ENCODE data around the gene LCA5L.
"Not testable (repeated sequence)": the region's sequence is repeated elsewhere in the genome, so short reads cannot be mapped to it uniquely, and the experiment has no call there.

The LCA5L gene

GRCh38 chr21:39373634-39374033, 71.9 kb downstream of the LCA5L start:
- no peaks in the 10 kb centered on the region for H3K4me1 ChIP-seq (ENCODE audit: control insufficient read depth, insufficient read depth, low read length, unreplicated experiment)
- H2AFZ ChIP-seq (ENCODE audit: low read length, unreplicated experiment), result peak overlapping the region; percentile 83
- H3K27me3 ChIP-seq (ENCODE audit: insufficient read depth, low read length), result no peaks in the 10 kb centered on the region
- peak overlapping the region; percentile 21; the same call in 1 of the 2 replicates for H3K4me3 ChIP-seq (ENCODE audit: low read depth, low read length)
- no peak overlapping the region for H3K27ac ChIP-seq (ENCODE audit: low read depth, low read length)
- no peaks in the 10 kb centered on the region for H3K79me2 ChIP-seq (ENCODE audit: control insufficient read depth, insufficient read depth, low read length, unreplicated experiment)
- H3K36me3 ChIP-seq (ENCODE audit: insufficient read depth, low read length), result no peaks in the 10 kb centered on the region

GRCh38 chr21:39369896-39370288, 75.7 kb downstream of the LCA5L start:
- H3K27ac ChIP-seq (ENCODE audit: low read depth, low read length); H3K27me3 ChIP-seq (ENCODE audit: insufficient read depth, low read length); H3K79me2 ChIP-seq (ENCODE audit: control insufficient read depth, insufficient read depth, low read length, unreplicated experiment); H3K4me3 ChIP-seq (ENCODE audit: low read depth, low read length); H3K4me1 ChIP-seq (ENCODE audit: control insufficient read depth, insufficient read depth, low read length, unreplicated experiment); H2AFZ ChIP-seq (ENCODE audit: low read length, unreplicated experiment); H3K36me3 ChIP-seq (ENCODE audit: insufficient read depth, low read length): not testable (repeated sequence)

GRCh38 chr21:39367783-39368182, 77.8 kb downstream of the LCA5L start:
- no peaks in the 10 kb centered on the region for H3K36me3 ChIP-seq (ENCODE audit: insufficient read depth, low read length)
- H3K27me3 ChIP-seq (ENCODE audit: insufficient read depth, low read length), result no peaks in the 10 kb centered on the region
- no peak overlapping the region for H3K27ac ChIP-seq (ENCODE audit: low read depth, low read length)
- no peaks in the 10 kb centered on the region for H3K4me1 ChIP-seq (ENCODE audit: control insufficient read depth, insufficient read depth, low read length, unreplicated experiment)
- H3K79me2 ChIP-seq (ENCODE audit: control insufficient read depth, insufficient read depth, low read length, unreplicated experiment), result no peaks in the 10 kb centered on the region
- H2AFZ ChIP-seq (ENCODE audit: low read length, unreplicated experiment), result no peak overlapping the region
- H3K4me3 ChIP-seq (ENCODE audit: low read depth, low read length), result no peak overlapping the region

DNA sequence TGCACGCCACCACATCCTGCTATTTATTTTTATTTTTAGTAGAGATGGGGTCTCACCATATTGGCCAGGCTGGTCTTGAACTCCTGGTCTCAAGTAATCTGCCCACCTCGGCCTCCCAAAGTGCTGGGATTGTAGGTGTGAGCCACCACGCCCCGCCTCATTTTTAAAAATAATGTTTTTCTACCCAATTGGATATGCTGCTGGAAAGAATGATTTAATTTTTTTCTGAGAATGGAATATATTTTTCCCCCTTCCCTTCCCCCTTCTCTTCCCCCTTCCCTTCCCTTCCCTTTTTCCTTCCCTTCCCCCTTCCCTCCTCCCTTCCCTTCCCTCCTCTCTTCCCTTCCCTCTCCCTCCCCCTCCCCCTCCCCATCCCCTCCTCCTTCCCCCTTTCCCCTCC, 79.0 kb downstream of the LCA5L start:
- no peak overlapping the region for H3K4me3 ChIP-seq (ENCODE audit: low read depth, low read length)
- no peaks in the 10 kb centered on the region for H3K27me3 ChIP-seq (ENCODE audit: insufficient read depth, low read length)

DNA sequence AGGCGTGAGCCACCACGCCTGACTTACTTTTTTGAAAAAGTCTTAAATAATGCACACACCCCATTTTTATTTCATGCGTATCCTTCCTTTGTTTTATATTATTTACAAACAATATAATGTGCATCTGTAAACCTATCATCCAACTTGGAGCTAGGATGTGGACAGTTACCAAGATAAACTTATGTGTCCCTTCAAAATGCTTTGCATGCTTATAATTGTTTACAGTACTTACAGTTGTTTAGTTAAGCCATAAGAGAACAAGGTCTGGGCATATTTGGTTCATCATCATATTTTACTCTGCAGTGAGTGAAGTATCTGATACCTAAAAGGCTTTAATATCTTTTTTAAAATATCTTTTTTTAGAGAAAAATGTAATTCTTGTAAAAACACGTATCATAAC, 80.6 kb downstream of the LCA5L start:
- Histone ChIP-seq H3K79me2 (ENCODE audit: control insufficient read depth, insufficient read depth, low read length, unreplicated experiment) (no peaks in the 10 kb centered on the region), H3K36me3 (ENCODE audit: insufficient read depth, low read length) (no peaks in the 10 kb centered on the region), H3K4me3 (ENCODE audit: low read depth, low read length) (no peak overlapping the region), H3K27ac (ENCODE audit: low read depth, low read length) (no peak overlapping the region), H3K27me3 (ENCODE audit: insufficient read depth, low read length) (0 out of 2 replicates have a peak, but pooled peaks cover 7% of the 10 kb centered on the region), H2AFZ (ENCODE audit: low read length, unreplicated experiment) (no peak overlapping the region), H3K4me1 (ENCODE audit: control insufficient read depth, insufficient read depth, low read length, unreplicated experiment) (no peaks in the 10 kb centered on the region)

More for the DNA sequence above, 79.0 kb downstream of the LCA5L start:
- Histone ChIP-seq H3K4me1 (ENCODE audit: control insufficient read depth, insufficient read depth, low read length, unreplicated experiment) (no peaks in the 10 kb centered on the region), H3K36me3 (ENCODE audit: insufficient read depth, low read length) (no peaks in the 10 kb centered on the region), H2AFZ (ENCODE audit: low read length, unreplicated experiment) (no peak overlapping the region), H3K79me2 (ENCODE audit: control insufficient read depth, insufficient read depth, low read length, unreplicated experiment) (no peaks in the 10 kb centered on the region), H3K27ac (ENCODE audit: low read depth, low read length) (no peak overlapping the region)

- Histone ChIP-seq H3K79me2 (ENCODE audit: control insufficient read depth, insufficient read depth, low read length, unreplicated experiment) (no peaks in the 10 kb centered on the region), H3K27ac (ENCODE audit: low read depth, low read length) (no peak overlapping the region), H3K4me3 (ENCODE audit: low read depth, low read length) (no peak overlapping the region), H2AFZ (ENCODE audit: low read length, unreplicated experiment) (no peak overlapping the region), H3K27me3 (ENCODE audit: insufficient read depth, low read length) (0 out of 2 replicates have a peak, but pooled peaks cover 8% of the 10 kb centered on the region), H3K4me1 (ENCODE audit: control insufficient read depth, insufficient read depth, low read length, unreplicated experiment) (no peaks in the 10 kb centered on the region), H3K36me3 (ENCODE audit: insufficient read depth, low read length) (no peaks in the 10 kb centered on the region)
Measured at GRCh38 chr21:39363607-39364555, 81.7 kb downstream of the LCA5L start.

DNA sequence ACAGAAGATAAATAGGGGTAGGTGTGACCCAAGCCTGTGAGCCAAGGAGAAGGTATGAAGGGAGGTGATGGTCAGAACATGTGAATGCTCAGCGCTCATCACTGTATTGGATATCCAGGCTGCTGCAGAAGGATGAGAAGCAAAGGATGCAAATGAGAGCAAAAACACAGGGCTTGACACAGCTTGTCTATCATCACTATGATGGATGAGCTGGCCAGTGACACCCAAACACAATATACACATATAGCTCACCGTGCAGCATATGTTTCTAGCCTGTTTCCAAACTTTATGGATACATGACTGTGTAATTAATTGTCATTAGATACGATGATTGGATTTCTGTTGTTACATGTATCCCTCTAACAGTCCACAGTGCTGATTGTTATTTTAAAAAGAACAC, 82.8 kb downstream of the LCA5L start:
- H3K4me1 ChIP-seq (ENCODE audit: control insufficient read depth, insufficient read depth, low read length, unreplicated experiment), result no peaks in the 10 kb centered on the region
- H3K27me3 ChIP-seq (ENCODE audit: insufficient read depth, low read length), result 0 out of 2 replicates have a peak, but pooled peaks cover 8% of the 10 kb centered on the region
- H3K27ac ChIP-seq (ENCODE audit: low read depth, low read length), result no peak overlapping the region
- H2AFZ ChIP-seq (ENCODE audit: low read length, unreplicated experiment), result no peak overlapping the region
- H3K36me3 ChIP-seq (ENCODE audit: insufficient read depth, low read length), result no peaks in the 10 kb centered on the region
- H3K4me3 ChIP-seq (ENCODE audit: low read depth, low read length), result no peak overlapping the region
- no peaks in the 10 kb centered on the region for H3K79me2 ChIP-seq (ENCODE audit: control insufficient read depth, insufficient read depth, low read length, unreplicated experiment)

GRCh38 chr21:39359382-39359781, 86.2 kb downstream of the LCA5L start:
- Histone ChIP-seq H3K79me2 (ENCODE audit: control insufficient read depth, insufficient read depth, low read length, unreplicated experiment) (no peaks in the 10 kb centered on the region), H2AFZ (ENCODE audit: low read length, unreplicated experiment) (no peak overlapping the region), H3K36me3 (ENCODE audit: insufficient read depth, low read length) (no peaks in the 10 kb centered on the region), H3K4me3 (ENCODE audit: low read depth, low read length) (no peak overlapping the region), H3K27ac (ENCODE audit: low read depth, low read length) (no peak overlapping the region), H3K27me3 (ENCODE audit: insufficient read depth, low read length) (0 out of 2 replicates have a peak, but pooled peaks cover 8% of the 10 kb centered on the region), H3K4me1 (ENCODE audit: control insufficient read depth, insufficient read depth, low read length, unreplicated experiment) (no peaks in the 10 kb centered on the region)

Measured in ACC112 (cell line).